Sigmoid colon (tissue), 4 donors: Measurements from ENCODE around the gene SDK2.

Experiments
- POLR2A ChIP-seq, 2 donors: fragments of 450-650 bp; IDR thresholded peaks; one replicate each; pipeline ENCODE4 v1.6.1; 2016; ENCODE audit warnings: antibody characterized with exemption in 2 of 2, mild to moderate bottlenecking in 2 of 2, moderate library complexity in 2 of 2
- POLR2AphosphoS5 ChIP-seq, 4 donors: sonication (generic); formaldehyde crosslinking; IDR thresholded peaks; one replicate each; pipeline ENCODE4 v1.6.1; 2017; ENCODE audit warnings: antibody characterized with exemption in 4 of 4
- TF ChIP-seq, protein P1 (sequence below), 4 experiments: fragments of 450-650 bp in 3 of 4; fragments of 200-600 bp in 1 of 4; IDR thresholded peaks; one replicate each; pipeline ENCODE4 v1.5.1; 2016 to 2019; ENCODE audit warnings: antibody characterized with exemption in 4 of 4, mild to moderate bottlenecking in 3 of 4, moderate library complexity in 2 of 4

DNA sequence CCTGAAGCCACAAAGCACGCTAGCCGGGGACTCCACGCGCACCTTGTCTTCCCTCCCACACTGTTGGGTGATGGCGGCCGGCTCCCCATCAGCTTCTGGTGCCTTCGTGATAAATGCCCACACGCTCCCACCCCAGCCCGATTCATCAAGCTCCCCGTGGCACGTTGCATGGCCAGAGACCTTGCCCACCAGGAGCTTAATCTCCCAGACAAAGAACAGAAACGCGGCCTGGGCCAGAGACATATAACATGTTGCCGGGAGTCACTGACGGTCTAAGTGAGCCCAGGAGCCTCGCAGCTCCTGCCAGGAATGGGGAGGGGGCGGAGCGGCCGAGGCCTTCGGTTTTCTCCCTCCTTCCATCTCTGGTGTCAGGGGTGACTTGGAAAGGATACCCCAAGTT is 93.1 kb downstream of the SDK2 start:
- TF ChIP-seq, protein P1, sequence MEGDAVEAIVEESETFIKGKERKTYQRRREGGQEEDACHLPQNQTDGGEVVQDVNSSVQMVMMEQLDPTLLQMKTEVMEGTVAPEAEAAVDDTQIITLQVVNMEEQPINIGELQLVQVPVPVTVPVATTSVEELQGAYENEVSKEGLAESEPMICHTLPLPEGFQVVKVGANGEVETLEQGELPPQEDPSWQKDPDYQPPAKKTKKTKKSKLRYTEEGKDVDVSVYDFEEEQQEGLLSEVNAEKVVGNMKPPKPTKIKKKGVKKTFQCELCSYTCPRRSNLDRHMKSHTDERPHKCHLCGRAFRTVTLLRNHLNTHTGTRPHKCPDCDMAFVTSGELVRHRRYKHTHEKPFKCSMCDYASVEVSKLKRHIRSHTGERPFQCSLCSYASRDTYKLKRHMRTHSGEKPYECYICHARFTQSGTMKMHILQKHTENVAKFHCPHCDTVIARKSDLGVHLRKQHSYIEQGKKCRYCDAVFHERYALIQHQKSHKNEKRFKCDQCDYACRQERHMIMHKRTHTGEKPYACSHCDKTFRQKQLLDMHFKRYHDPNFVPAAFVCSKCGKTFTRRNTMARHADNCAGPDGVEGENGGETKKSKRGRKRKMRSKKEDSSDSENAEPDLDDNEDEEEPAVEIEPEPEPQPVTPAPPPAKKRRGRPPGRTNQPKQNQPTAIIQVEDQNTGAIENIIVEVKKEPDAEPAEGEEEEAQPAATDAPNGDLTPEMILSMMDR (IDR thresholded peaks at IDR 0.05), result no peak
- TF ChIP-seq POLR2AphosphoS5 (IDR thresholded peaks at IDR 0.05) (no peak), POLR2A (IDR thresholded peaks at IDR 0.05) (no peak)
